GM19468 (cell line): ENCODE measurements around the gene UGGT2.
"Not testable (repeated sequence)": the region's sequence is repeated elsewhere in the genome, so short reads cannot be mapped to it uniquely, and the experiment has no call there.

Experiments
- ATAC-seq: cut with Tn5 transposase; IDR thresholded peaks from one replicate; pipeline ENCODE4 v1.9.1; 2021; ENCODE audit warnings: mild to moderate bottlenecking, moderate library complexity, moderate number of reproducible peaks; ENCODE audit not compliant: unreplicated experiment; ENCODE audit errors: extremely low read depth

UGGT2 gene

GRCh38 chr13:95813139-95813538 lies 240.1 kb downstream of the UGGT2 start:
- ATAC-seq = no peak

GRCh38 chr13:95809429-95809828 lies 243.8 kb downstream of the UGGT2 start:
- ATAC-seq = no peak

GRCh38 chr13:95805921-95806320 lies 247.3 kb downstream of the UGGT2 start:
- ATAC-seq = no peak

GRCh38 chr13:95801825-95802224 lies 251.4 kb downstream of the UGGT2 start:
- ATAC-seq = no peak

GRCh38 chr13:95800436-95800835 lies 252.8 kb downstream of the UGGT2 start:
- ATAC-seq = no peak

- no peak for ATAC-seq
Measured at GRCh38 chr13:95797016-95797415, 256.2 kb downstream of the UGGT2 start.

GRCh38 chr13:95793781-95794180 lies 259.4 kb downstream of the UGGT2 start:
- ATAC-seq = no peak

GRCh38 chr13:95793018-95793555 lies 260.1 kb downstream of the UGGT2 start:
- no peak for ATAC-seq

GRCh38 chr13:95791084-95791722 lies 262.0 kb downstream of the UGGT2 start:
- no peak for ATAC-seq

- ATAC-seq = not testable (repeated sequence)
Measured at GRCh38 chr13:95789315-95789714, 263.9 kb downstream of the UGGT2 start.

GRCh38 chr13:95788100-95788463 lies 265.1 kb downstream of the UGGT2 start:
- ATAC-seq = no peak

GRCh38 chr13:95787356-95788099 lies 265.7 kb downstream of the UGGT2 start:
- no peak for ATAC-seq

- ATAC-seq = no peak
Measured at GRCh38 chr13:95784900-95785290, 268.3 kb downstream of the UGGT2 start.

GRCh38 chr13:95784161-95784899 lies 268.9 kb downstream of the UGGT2 start:
- no peak for ATAC-seq

GRCh38 chr13:95783747-95784146 lies 269.5 kb downstream of the UGGT2 start:
- no peak for ATAC-seq

- not testable (repeated sequence) for ATAC-seq
Measured at GRCh38 chr13:95781940-95782339, 271.3 kb downstream of the UGGT2 start.

- ATAC-seq = no peak
Measured at GRCh38 chr13:95781016-95781415, 272.2 kb downstream of the UGGT2 start.

GRCh38 chr13:95779522-95779921 lies 273.7 kb downstream of the UGGT2 start:
- ATAC-seq = no peak

- ATAC-seq = no peak
Measured at GRCh38 chr13:95771905-95772304, 281.3 kb downstream of the UGGT2 start.

- no peak for ATAC-seq
Measured at GRCh38 chr13:95763601-95764000, 289.6 kb downstream of the UGGT2 start.

- ATAC-seq = not testable (repeated sequence)
Measured at GRCh38 chr13:95762626-95763025, 290.6 kb downstream of the UGGT2 start.
